PFSK-1 (cell line): ENCODE measurements around the gene ARF1.

Experiments used
- SIN3A ChIP-seq: IDR thresholded peaks from 2 replicates; pipeline ENCODE4 v1.6.1; 2012; ENCODE audit warnings: mild to moderate bottlenecking, low read length, moderate library complexity, borderline replicate concordance; ENCODE audit not compliant: insufficient read depth
- TAF1 ChIP-seq: IDR thresholded peaks from 2 replicates; pipeline ENCODE4 v1.6.1; 2012; ENCODE audit warnings: low read length, control low read depth, borderline replicate concordance; ENCODE audit not compliant: insufficient read depth

DNA sequence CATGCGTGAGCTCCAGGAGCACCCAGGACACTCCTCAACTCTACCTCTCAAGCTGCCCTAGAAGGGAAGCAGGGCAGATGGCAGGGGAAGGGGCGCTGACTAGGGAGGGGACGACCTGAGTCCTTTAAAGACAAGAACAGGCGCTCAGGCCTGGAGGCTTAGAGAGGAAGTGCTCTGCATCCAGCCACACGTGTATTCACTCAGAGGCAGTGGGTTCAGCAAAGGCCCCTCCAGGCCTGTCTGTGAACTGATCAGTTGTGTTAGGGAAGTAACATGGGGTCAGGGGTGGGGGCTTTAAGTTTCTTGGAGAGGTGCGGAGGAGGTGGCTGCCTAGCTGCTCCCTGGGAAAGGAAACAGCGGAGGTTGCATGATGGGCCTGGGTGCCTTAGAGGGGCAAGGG lies 37.1 kb upstream of the ARF1 start:
- TF ChIP-seq SIN3A (no peak), TAF1 (no peak)
